ENCODE results near the gene PNMA6E.

Gene PNMA6E

GRCh38 chrX:153401133-153401764, at the start of gene PNMA6E:
PNMA6E (minus strand) TSS chrX:153401350; CDS start chrX:153398849, 2,501 bp downstream.
- no peak for DNase-seq (ENCODE audit: low read depth)
- H3K4me3 ChIP-seq (ENCODE audit: low read depth, low read length), result no peak within 1 kb of the TSS

GRCh38 chrX:153450949-153451277, 49.8 kb upstream of the PNMA6E start:
- H3K4me3 ChIP-seq (ENCODE audit: low read depth, low read length), result no peak overlapping the region
- DNase-seq (ENCODE audit: low read depth), result no peak

GRCh38 chrX:153450114-153450948, 49.2 kb upstream of the PNMA6E start:
- no peak for DNase-seq (ENCODE audit: low read depth)
- H3K4me3 ChIP-seq (ENCODE audit: low read depth, low read length), result no peak overlapping the region

GRCh38 chrX:153449368-153450113, 48.4 kb upstream of the PNMA6E start:
- DNase-seq (ENCODE audit: low read depth), result no peak
- H3K4me3 ChIP-seq (ENCODE audit: low read depth, low read length), result no peak overlapping the region

GRCh38 chrX:153448556-153449367, 47.6 kb upstream of the PNMA6E start:
- no peak overlapping the region for H3K4me3 ChIP-seq (ENCODE audit: low read depth, low read length)
- DNase-seq (ENCODE audit: low read depth), result no peak

GRCh38 chrX:153447581-153447960, 46.4 kb upstream of the PNMA6E start:
- H3K4me3 ChIP-seq (ENCODE audit: low read depth, low read length), result no peak overlapping the region
- DNase-seq (ENCODE audit: low read depth), result no peak

- H3K4me3 ChIP-seq (ENCODE audit: low read depth, low read length), result no peak overlapping the region
- no peak for DNase-seq (ENCODE audit: low read depth)
These were observed 45.9 kb upstream of the PNMA6E start for GRCh38 chrX:153446950-153447580.

- DNase-seq (ENCODE audit: low read depth), result no peak
- H3K4me3 ChIP-seq (ENCODE audit: low read depth, low read length), result no peak overlapping the region
These were observed 45.4 kb upstream of the PNMA6E start for GRCh38 chrX:153446636-153446936.

- no peak within 1 kb of the TSS for H3K4me3 ChIP-seq (ENCODE audit: low read depth, low read length)
- no peak for DNase-seq (ENCODE audit: low read depth)
These were observed 44.9 kb upstream of the PNMA6E start, which contains the start of gene TREX2 for GRCh38 chrX:153445856-153446635. TREX2 (minus strand) TSS chrX:153446056; CDS start chrX:153445430, 626 bp downstream.

- no peak for DNase-seq (ENCODE audit: low read depth)
- H3K4me3 ChIP-seq (ENCODE audit: low read depth, low read length), result no peak overlapping the region
These were observed 44.1 kb upstream of the PNMA6E start for GRCh38 chrX:153445106-153445855.

- DNase-seq (ENCODE audit: low read depth), result no peak
- H3K4me3 ChIP-seq (ENCODE audit: low read depth, low read length), result no peak overlapping the region
These were observed 43.3 kb upstream of the PNMA6E start for GRCh38 chrX:153444333-153445011.

GRCh38 chrX:153443476-153444332, 42.6 kb upstream of the PNMA6E start:
- DNase-seq (ENCODE audit: low read depth), result no peak
- H3K4me3 ChIP-seq (ENCODE audit: low read depth, low read length), result no peak overlapping the region

- H3K4me3 ChIP-seq (ENCODE audit: low read depth, low read length), result no peak overlapping the region
- no peak for DNase-seq (ENCODE audit: low read depth)
These were observed 41.3 kb upstream of the PNMA6E start for GRCh38 chrX:153442463-153442862.

GRCh38 chrX:153441981-153442380, 40.8 kb upstream of the PNMA6E start:
- no peak overlapping the region for H3K4me3 ChIP-seq (ENCODE audit: low read depth, low read length)
- DNase-seq (ENCODE audit: low read depth), result no peak

GRCh38 chrX:153441296-153441695, 40.1 kb upstream of the PNMA6E start:
- no peak for DNase-seq (ENCODE audit: low read depth)
- H3K4me3 ChIP-seq (ENCODE audit: low read depth, low read length), result no peak overlapping the region

GRCh38 chrX:153440556-153441135, 39.5 kb upstream of the PNMA6E start:
- H3K4me3 ChIP-seq (ENCODE audit: low read depth, low read length), result no peak overlapping the region
- no peak for DNase-seq (ENCODE audit: low read depth)

All from skeletal muscle cell (primary cell).